HG03039 (cell line): ENCODE measurements around the gene NIN.
"Not testable (repeated sequence)": the region's sequence is repeated elsewhere in the genome, so short reads cannot be mapped to it uniquely, and the experiment has no call there.

Experiments
- ATAC-seq: cut with Tn5 transposase; IDR thresholded peaks from one replicate; pipeline ENCODE4 v1.9.1; 2021; ENCODE audit warnings: mild to moderate bottlenecking, moderate library complexity; ENCODE audit not compliant: unreplicated experiment

The NIN gene

DNA sequence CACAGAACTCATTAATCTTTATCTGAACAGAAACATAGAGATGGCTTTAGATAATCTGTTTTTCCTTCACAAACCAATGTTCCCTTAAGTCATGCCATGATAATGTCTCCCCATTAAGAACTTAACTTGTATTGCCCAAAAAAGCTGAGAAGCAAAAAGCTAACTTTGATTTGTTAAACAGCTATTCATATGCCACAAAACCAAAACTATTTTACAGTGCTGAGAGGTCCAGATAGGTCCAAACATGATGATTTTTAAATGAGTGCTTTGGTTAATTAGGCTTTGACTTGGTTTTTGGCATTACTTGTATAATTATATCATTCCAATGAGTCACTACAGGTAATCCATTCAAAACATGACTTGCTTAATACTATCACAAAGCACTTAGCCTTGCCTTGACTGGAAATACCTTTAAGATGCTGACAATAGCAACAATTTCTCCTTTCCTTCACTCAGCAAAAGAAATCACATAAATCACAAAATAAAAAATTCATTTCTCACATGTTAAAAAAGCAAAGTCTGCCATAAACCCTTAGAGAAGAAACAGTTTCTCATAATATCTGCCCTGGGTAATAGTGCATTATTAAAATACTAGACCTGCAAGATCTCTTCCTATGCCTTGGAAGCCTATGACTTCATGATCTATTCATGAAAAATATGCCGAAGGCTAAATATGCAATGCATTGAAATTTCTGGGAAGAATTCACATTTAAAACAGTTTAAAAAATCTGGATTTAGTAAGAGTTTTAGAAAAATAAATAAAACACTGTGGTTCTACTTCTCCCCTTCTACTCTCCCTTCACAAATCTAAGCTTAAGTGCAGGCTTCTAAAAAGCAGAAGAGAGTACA, 110.8 kb downstream of the NIN start:
- ATAC-seq = no peak

DNA sequence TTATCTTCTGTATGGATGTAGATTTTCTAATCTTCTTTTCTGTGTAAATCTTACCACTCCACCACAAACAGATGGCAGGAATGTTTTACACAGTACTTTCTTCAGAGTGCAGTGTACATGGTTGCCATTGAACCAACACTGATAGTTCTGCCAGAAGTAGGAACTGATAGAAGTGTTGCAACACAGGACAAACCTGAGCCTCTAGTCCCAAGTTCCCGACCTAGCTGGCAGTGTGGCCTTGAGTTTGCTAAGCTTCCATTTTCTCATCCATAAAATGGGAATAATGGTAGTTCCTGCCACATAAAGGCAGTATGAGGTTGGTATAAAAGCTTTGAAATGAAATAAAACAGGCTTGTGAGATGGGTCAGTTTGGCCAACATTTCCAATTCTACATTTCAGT, 112.0 kb downstream of the NIN start:
- ATAC-seq = no peak

DNA sequence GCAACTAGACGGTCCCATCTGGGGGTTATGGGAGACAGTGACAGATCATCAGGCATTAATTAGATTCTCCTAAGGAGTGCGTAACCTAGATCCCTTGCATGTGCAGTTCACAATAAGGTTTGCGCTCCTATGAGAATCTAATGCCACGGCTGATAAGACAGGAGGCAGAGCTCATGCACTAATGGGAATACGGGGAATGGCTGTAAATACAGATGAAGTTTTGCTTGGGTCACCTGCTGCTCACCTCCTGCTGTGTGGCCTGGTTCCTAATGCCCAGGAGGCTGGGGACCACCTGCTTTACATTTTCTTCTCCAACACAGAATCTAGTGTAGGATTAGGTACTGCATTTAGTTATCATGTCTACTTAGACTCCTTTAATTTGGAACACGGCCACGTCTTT, 113.2 kb downstream of the NIN start:
- no peak for ATAC-seq

DNA sequence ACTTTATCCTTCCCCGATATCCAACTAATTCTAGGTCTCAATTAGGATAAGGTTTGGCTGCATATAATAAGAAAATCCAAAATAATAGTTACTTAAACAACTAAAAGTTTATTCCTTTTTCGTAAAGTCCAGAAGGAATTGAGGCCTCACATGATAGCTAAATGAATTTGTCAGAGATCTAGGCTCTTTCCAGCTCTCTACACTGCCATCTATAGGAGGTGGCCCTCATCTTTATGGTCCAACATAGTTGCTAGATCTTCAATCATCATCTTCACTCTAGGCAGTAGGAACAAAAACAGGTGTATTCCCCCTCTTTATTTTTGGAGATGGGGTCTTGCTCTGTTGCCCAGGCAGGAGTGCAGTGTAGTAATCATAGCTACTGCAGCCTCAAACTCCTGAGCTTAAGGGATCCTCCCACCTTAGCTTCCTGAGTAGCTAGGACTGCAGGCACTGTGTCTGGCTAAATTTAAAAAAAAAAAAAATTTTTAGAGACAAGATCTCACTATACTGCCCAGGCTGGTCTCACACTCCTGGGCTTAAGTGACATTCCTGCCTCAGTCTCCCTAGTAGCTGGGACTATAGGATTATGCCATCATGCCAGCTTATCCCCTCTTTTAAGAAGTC, 116.4 kb downstream of the NIN start:
- no peak for ATAC-seq

DNA sequence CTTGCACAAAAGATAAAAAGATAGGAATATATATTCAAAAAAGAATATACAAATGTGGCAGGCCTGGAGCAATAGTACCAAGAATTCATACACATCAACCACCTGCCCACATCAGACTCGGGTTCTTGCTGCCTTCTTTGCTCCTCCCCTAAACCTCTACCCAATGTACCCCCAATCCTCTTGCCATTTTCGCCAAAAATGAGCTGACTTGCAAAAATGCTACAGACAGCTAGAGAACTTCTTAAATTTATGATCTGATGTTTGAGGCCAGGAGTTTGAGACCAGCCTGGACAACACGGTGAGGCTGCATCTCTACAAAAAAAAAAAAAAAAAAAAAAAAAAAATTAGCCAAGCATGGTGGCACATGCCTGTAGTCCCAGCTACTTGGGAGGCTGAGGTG, 119.9 kb downstream of the NIN start:
- no peak for ATAC-seq

DNA sequence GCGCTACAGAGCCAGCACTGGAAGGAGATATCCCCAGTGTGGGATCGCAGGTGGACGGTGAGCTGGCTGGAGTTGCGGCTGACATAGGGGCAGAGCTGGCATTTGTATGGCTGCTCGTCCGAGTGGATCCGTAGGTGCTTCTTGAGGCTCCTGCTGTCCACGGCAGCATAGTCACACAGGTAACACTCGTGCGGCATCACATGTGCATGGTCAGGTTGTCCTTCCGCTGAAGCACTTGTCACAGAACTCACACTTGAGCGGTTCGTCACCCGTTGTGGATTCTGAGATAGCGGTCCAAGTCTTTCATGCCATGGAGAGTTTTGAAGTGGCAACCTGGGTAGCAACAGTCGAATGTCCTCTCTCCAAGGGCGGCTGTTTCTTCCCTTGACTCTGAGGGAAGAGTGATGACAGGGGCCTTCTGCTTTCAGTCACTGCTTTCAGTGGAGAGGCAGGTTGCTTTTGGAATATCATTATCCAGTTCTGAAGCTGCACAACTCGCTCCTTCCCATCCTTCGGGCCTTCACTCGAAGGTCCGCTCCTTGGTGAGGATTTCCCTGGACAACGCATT, 125.9 kb downstream of the NIN start:
- no peak for ATAC-seq

DNA sequence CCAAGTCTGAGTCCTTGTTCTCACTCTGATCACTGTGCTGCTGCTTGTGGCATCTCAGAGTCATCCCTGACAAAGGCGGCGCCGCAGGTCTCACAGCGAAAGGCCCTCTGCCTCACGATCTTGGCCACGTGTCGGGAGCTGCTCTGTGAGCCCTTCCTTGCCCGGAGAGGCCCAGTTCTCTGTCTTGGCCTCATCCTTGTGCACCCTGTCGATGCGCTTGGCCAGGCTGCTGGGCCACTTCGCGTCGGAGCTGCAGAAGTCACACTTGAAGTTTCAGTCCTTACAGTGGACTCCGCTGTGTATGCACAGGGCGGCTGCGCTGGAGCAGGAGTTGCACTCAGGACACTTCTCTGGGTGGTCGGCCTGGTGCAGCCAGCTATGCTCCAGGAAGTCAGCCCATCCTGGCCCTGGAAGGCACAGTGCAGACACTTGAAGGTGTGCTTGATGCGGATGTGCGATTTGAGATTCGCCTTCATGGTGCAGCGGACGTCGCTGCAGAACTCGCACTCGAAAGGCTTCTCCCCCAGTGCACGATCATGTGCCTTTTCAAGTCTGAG, 126.4 kb downstream of the NIN start:
- no peak for ATAC-seq

DNA sequence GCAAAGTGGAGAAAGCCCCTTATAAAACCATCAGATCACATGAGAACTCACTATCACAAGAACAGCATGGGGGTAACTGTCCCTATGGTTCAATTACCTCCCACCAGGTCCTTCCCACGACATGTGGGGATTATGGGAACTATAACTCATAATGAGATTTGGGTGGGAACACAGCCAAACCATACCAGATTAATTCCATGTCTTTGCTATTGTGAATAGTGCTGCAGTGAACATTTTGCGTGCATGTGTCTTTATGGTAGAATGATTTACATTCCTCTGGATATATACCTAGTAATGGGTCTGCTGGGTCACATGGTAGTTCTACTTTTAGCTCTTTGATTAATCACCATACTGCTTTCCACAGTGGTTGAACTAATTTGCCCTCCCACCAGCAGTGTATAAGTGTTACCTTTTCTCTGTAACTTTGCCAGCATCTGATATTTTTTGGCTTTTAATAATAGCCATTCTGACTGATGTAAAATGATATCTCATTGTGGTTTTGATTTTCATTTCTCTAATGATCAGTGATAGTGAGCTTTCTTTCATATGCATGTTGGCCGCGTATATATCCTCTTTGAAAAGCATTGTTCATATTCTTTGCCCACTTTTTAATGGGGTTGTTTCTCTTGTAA, 133.2 kb downstream of the NIN start:
- ATAC-seq = no peak

DNA sequence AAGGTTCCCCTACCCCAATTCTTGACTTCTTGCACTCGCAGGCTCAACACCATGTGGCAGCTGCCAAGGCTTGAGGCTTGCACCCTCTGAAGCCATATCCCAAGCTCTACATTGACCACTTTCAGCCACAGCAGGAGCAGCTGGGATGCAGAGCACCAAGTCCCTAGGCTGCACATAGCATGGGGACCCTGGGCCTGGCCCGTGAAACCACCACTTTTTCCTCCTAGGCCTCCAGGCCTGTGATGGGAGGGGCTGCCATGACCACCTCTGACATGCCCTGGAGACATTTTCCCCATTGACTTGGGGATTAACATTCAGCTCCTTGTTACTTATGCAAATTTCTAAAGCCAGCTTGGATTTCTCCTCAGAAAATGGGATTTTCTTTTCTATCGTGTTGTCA, 136.7 kb downstream of the NIN start:
- ATAC-seq = not testable (repeated sequence)

DNA sequence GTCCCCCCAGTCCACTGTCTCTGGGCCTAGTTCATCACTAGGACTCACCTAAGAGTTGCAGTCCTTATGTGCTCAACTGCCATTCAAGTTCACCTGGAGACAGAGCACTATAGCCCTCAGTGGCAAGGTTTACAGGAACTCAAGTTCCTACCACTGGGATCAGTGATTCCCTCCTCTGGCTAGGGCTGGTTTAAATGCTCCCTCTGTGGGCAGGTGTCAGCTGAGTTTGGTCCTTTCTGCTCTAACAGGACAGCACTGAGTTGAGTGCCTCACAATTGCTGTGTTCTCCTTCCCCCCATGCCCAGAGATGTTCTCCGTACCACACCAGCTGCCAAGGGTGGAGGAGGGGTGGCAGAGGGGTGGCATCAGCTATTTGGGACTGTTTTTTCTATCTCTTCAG, 142.1 kb downstream of the NIN start:
- no peak for ATAC-seq

DNA sequence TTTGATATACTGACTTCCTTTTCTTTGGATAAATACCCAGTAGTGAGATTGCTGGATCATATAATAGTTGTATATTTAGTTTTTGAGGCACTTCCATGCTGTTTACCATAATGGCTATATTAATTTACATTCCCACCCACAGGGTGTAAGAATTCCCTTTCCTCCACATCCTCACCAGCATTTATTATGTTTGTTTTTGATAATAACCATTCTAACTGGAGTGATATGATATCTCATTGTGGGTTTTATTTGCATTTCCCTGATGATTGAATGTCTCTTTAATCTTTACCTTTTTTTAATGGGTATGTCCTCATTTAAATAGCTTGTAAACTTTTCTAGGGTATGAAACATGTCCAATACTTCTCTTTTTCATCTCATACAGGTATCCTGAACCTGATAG, 151.3 kb downstream of the NIN start:
- no peak for ATAC-seq

DNA sequence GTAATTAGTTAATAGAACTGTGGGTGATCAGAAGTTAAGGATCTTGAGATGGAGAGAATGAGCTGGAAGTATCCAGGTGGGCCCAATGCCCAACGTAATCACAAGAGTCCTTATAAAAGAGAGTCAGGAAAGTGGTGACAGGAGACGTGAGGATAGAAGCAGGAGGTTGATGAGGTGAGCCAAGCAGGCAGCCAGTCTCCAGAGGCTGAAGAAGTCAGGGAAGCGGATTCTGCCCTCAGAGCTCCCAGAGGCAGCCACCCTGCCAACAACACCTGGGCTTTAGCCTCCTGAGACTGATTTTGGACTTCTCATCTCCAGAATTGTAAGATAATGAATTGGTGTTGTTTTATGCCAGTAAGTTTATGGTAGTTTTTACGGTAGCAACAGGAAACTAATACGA, 152.8 kb downstream of the NIN start:
- ATAC-seq = no peak

DNA sequence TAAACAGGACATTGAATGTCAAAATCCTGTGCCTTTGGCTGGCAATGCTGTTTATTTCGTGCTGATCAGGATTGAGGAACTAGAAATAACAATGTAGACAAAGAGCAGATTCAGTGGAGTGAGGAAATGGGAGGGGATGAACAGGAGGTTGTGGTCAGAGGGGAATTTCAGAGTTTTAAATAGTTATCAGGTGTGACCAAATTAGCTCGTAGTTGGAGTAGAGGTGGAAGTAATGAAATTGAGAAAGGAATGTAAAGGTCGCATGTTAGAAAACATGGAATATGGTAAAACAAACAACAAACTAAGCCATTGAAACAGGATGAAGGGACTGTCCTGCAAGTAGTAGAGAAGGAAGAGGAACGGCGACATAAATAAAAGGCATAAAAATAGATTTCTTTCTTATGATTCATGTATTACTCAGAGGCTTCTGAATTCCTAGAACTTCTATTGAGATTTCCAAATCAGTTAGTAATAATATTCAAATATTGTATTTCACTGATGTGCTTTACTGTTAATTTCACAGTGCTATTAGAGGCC, 153.4 kb downstream of the NIN start:
- ATAC-seq = no peak

DNA sequence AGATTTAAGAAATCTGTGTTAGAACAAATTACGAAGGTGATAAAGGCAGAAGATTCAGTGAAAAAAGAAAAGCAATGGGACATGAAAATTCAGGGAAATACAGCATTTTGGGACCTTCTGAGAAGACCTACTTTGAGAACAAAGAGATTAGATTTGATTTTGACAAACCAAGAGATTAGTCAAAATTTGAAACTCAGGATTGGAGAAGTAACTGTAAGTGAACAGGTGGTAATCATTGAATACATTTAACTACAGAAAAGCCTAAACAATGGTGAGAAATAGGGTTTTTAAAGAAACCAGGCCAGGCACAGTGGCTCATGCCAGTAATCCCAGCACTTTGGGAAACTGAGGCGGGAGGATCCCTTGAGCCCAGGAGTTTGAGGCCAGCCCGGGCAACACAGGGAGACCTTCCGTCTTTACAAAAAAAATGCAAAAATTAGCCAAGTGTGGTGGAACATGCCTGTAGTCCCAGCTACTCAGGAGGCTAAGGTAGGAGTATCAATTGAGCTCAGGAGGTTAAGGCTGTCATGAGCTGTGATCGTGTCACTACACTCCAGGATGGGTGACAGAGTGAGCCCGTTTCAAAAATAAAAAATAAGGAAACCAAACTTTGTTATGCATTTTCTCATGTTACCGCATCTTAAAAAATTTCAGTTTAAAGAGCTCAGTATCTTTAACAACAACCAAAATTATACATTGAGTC, 154.0 kb downstream of the NIN start:
- ATAC-seq = no peak

DNA sequence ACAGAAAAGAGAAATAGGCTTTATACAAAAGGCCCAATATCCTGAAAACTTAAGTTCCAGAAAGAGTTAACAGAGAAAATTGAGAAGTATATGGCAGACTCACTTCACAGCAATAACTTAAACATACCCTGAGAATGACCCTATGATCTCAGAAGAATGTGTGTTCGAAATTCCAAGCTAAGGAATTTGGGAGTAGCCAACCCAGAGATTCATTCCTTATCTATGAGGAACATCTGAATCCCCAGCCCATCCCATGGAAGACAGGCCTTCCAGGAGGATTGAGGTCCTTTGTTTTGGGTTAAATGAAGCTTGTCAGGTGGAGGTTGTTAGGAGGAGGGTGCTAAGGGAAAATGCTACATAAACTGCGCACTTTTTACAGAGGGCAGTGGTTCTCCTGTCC, 155.4 kb downstream of the NIN start:
- no peak for ATAC-seq

DNA sequence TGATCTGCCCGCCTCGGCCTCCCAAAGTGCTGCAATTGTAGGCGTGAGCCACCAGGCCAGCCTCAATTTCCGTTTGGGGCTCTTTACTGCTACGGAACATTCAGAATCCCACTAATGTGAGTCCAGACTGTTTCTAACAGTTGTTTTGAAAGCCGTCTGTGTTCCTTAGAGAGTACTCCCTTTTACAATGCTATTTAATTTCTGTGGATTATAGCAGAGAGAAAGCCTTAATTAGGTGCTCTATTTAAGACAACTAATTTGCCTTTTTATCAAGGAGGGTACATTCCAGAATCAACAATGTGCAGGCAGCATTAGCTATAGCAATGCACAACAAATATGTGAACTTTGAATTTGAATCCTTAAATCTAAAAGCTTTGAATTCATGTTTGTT, 160.1 kb downstream of the NIN start:
- ATAC-seq = no peak

DNA sequence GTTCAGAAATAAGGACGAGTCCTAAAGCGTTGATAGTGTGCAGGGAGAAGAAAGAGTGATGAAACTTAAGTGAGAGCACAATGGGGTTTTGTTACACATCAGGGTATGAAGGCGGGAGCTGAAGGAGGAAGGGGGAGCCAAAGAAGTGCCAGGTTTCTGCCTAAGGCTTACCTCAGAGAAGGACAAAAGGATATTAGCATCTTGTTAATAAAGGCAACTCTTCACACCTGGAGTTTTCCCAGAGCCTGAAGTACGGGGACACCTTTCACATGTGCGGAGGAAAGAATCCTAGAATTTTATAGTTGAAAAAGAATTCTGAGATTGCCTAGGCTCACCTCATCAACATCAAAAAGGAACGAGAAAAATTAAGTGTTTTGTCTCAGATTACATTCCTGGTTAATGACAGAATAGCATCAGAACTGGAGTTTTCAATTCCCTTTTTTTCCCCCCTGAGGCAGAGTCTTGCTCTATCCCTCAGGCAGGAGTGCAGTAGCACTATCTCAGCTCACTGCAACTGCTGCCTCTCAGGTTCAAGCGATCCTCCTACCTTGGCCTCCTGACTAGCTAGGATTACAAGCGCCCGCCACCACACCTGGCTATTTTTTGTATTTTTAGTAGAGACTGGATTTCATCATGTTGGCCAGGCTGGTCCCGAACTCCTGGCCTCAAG, 160.6 kb downstream of the NIN start:
- ATAC-seq = no peak
